Osteoblast (primary cell): ENCODE results near the gene VRK3. TPM values are rescaled to one million over a fixed set of nuclear protein-coding genes. Genes with fewer than 3 reads are reported as not detected.

ENCODE experiments used
- DNase-seq: peaks from one replicate; pipeline ENCODE4 v3.0.0; 2011; ENCODE audit warnings: low spot score, mixed read lengths; ENCODE audit not compliant: insufficient read length; ENCODE audit errors: missing footprints
- H2AFZ ChIP-seq: 2 replicates; pipeline ENCODE4 v1.6.0; 2011; ENCODE audit warnings: mild to moderate bottlenecking, low read length
- H3K27ac ChIP-seq: 2 replicates; pipeline ENCODE4 v1.5.1; 2011; ENCODE audit warnings: mild to moderate bottlenecking, low read depth, low read length, moderate library complexity
- H3K27me3 ChIP-seq: 2 replicates; pipeline ENCODE4 v1.6.0; 2012; ENCODE audit warnings: mild to moderate bottlenecking, control low read depth, inconsistent platforms, low read length, moderate library complexity; ENCODE audit not compliant: insufficient read depth
- H3K36me3 ChIP-seq: 2 replicates; pipeline ENCODE4 v1.5.1; 2011; ENCODE audit warnings: mild to moderate bottlenecking, low read length, control low read depth, moderate library complexity; ENCODE audit not compliant: insufficient read depth
- H3K4me1 ChIP-seq: 2 replicates; pipeline ENCODE4 v1.5.1; 2011; ENCODE audit warnings: mild to moderate bottlenecking, low read length, control low read depth, moderate library complexity; ENCODE audit not compliant: insufficient read depth
- H3K4me2 ChIP-seq: 2 replicates; pipeline ENCODE4 v1.6.0; 2011; ENCODE audit warnings: mild to moderate bottlenecking, low read length; ENCODE audit not compliant: insufficient read depth
- H3K4me3 ChIP-seq: fragments of 200-600 bp; sonication (generic); 3 replicates; pipeline ENCODE4 v1.5.1; 2012; ENCODE audit warnings: mild to moderate bottlenecking, low read length, inconsistent platforms; ENCODE audit not compliant: insufficient read depth
- H3K79me2 ChIP-seq: 2 replicates; pipeline ENCODE4 v1.6.0; 2012; ENCODE audit warnings: mild to moderate bottlenecking, low read length, control low read depth, inconsistent platforms; ENCODE audit not compliant: insufficient read depth
- H3K9me3 ChIP-seq: 2 replicates; pipeline ENCODE4 v1.5.1; 2011; ENCODE audit warnings: low read depth, low read length, control low read depth
- H4K20me1 ChIP-seq: 2 replicates; pipeline ENCODE4 v1.6.0; 2012; ENCODE audit warnings: mild to moderate bottlenecking, low read length, control low read depth; ENCODE audit not compliant: insufficient read depth
- CTCF ChIP-seq: IDR thresholded peaks from 2 replicates; pipeline ENCODE4 v1.5.1; 2011; ENCODE audit warnings: mild to moderate bottlenecking, low read depth, low read length, moderate library complexity; ENCODE audit errors: extremely low read depth
- total RNA-seq: library from RNA; depleted of rRNA; stranded (reverse); fragments of >200 nt; gene quantifications from 2 replicates; pipeline ENCODE4 v1.2.3, GENCODE V29; 2012

Gene VRK3
- total RNA-seq, 1 donor = 24.2 TPM

GRCh38 chr19:49957262-49957915, 67.8 kb downstream of the VRK3 start:
- no peak overlapping the region for H2AFZ ChIP-seq
- peak; percentile 23 for DNase-seq
- no peak overlapping the region for H3K27ac ChIP-seq
- no peak overlapping the region for H3K4me2 ChIP-seq
- H3K36me3 ChIP-seq = no peaks in the 10 kb centered on the region
- H3K9me3 ChIP-seq = no peaks in the 10 kb centered on the region
- H3K4me3 ChIP-seq = no peak overlapping the region
- no peaks in the 10 kb centered on the region for H4K20me1 ChIP-seq
- no peaks in the 10 kb centered on the region for H3K4me1 ChIP-seq
- peaks cover 46% of the 10 kb centered on the region for H3K27me3 ChIP-seq
- no peaks in the 10 kb centered on the region for H3K79me2 ChIP-seq
- TF ChIP-seq CTCF = no peak

GRCh38 chr19:49956115-49956495, 69.1 kb downstream of the VRK3 start:
- peaks cover 57% of the 10 kb centered on the region for H3K27me3 ChIP-seq
- no peak overlapping the region for H3K4me3 ChIP-seq
- no peaks in the 10 kb centered on the region for H3K36me3 ChIP-seq
- H3K4me2 ChIP-seq = no peak overlapping the region
- no peak for TF ChIP-seq CTCF
- H2AFZ ChIP-seq = no peak overlapping the region
- H4K20me1 ChIP-seq = no peaks in the 10 kb centered on the region
- H3K9me3 ChIP-seq = no peaks in the 10 kb centered on the region
- DNase-seq = no peak
- no peak overlapping the region for H3K27ac ChIP-seq
- H3K4me1 ChIP-seq = no peaks in the 10 kb centered on the region
- H3K79me2 ChIP-seq = no peaks in the 10 kb centered on the region

DNA sequence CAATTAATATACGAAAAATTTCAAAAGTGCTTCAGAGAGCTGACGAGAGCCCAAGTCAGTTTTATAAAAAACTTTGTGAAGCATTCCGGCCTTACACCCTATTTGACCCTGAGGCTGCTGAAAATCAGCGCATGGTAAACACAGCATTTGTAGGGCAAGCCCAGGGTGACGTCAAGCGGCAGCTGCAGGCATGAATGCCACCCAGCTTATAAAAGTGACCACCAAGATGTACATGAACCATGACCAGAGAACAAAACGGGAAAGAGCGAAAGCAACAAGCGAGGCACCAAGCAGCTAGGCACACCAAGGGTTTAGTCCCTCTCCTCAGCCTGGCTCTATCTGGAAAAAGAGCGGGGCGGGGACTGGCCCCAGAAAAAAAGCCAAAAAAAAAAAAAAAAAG, 70.2 kb downstream of the VRK3 start:
- H3K4me3 ChIP-seq = no peak overlapping the region
- no peaks in the 10 kb centered on the region for H4K20me1 ChIP-seq
- H3K79me2 ChIP-seq = no peaks in the 10 kb centered on the region
- H3K27ac ChIP-seq = no peak overlapping the region
- no peak overlapping the region for H3K4me2 ChIP-seq
- H3K9me3 ChIP-seq = no peaks in the 10 kb centered on the region
- H2AFZ ChIP-seq = no peak overlapping the region
- no peak for DNase-seq
- no peaks in the 10 kb centered on the region for H3K4me1 ChIP-seq
- no peak for TF ChIP-seq CTCF
- H3K36me3 ChIP-seq = no peaks in the 10 kb centered on the region
- H3K27me3 ChIP-seq = peaks cover 59% of the 10 kb centered on the region

DNA sequence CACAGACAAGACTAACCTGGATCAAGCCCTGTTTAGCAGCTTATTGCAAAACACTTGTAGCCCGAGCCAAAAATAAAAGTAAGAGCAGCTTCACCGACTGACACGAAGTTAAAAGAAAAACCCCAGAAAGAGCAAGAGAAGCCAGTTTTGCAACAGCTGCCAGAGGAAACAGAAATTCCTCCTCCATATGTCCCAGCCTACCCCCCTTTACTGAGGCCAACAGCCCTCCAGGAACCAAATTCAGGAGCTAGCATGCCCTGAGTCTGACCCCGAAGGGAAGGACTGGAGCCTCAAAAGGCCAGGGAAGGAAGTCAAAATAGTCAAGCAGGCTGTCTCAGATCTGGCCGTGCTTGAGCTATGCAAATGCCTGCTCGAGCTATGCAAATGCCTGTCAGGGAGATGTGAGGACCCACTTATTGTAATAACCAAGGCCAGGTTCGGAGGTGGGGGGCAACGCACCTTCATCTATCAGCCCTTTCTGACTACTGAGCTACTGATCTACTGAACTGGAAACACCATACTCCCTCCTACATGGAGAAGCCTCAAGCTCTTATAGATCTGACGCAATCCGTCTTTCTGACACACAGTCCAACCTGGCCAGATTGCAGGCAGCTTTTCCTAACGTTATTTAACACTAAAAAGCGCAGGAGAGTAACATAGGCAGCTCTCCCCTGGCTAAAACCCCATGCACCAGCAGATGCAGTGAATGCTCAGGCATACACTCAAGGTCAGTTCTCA, 70.9 kb downstream of the VRK3 start:
- H3K9me3 ChIP-seq = no peaks in the 10 kb centered on the region
- peaks cover 65% of the 10 kb centered on the region for H3K27me3 ChIP-seq
- no peak for TF ChIP-seq CTCF
- H3K79me2 ChIP-seq = no peaks in the 10 kb centered on the region
- H3K4me3 ChIP-seq = no peak overlapping the region
- H3K4me1 ChIP-seq = no peaks in the 10 kb centered on the region
- H3K4me2 ChIP-seq = no peak overlapping the region
- no peaks in the 10 kb centered on the region for H3K36me3 ChIP-seq
- no peak overlapping the region for H3K27ac ChIP-seq
- no peaks in the 10 kb centered on the region for H4K20me1 ChIP-seq
- no peak overlapping the region for H2AFZ ChIP-seq
- no peak for DNase-seq
